GM18520 (cell line): ENCODE data around the gene RABL2A.
"Not testable (repeated sequence)": the region's sequence is repeated elsewhere in the genome, so short reads cannot be mapped to it uniquely, and the experiment has no call there.

Source experiments
- ATAC-seq: cut with Tn5 transposase; IDR thresholded peaks from one replicate; pipeline ENCODE4 v1.9.1; 2021; ENCODE audit not compliant: unreplicated experiment

Gene RABL2A

GRCh38 chr2:113626616-113627330 is at the start of gene RABL2A:
TSS of gene RABL2A (plus strand) at chr2:113627266. CDS start at chr2:113628607, 1,341 bp downstream.
- ATAC-seq = peak; percentile 96

DNA sequence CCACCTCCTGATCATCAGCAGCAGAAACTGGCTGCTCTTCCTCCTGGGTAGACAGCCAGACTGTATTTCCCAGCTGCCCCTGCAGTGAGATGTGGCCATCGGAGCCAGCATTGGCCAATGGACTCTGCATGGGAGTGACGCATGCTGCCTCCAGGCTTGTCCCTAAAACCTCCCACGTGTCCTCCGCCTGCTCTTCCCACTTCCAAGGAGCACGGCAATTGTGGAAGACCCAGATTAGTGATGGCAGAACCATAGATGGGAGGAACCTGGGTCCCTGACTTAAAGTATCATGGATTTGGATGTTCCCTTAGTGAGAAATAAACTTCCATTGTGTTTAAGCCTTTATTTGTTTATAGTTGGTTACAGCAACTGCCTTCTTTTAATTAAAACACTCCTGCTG is 48.6 kb upstream of the RABL2A start:
- not testable (repeated sequence) for ATAC-seq

GRCh38 chr2:113582473-113582872 is 44.6 kb upstream of the RABL2A start:
- ATAC-seq = not testable (repeated sequence)

DNA sequence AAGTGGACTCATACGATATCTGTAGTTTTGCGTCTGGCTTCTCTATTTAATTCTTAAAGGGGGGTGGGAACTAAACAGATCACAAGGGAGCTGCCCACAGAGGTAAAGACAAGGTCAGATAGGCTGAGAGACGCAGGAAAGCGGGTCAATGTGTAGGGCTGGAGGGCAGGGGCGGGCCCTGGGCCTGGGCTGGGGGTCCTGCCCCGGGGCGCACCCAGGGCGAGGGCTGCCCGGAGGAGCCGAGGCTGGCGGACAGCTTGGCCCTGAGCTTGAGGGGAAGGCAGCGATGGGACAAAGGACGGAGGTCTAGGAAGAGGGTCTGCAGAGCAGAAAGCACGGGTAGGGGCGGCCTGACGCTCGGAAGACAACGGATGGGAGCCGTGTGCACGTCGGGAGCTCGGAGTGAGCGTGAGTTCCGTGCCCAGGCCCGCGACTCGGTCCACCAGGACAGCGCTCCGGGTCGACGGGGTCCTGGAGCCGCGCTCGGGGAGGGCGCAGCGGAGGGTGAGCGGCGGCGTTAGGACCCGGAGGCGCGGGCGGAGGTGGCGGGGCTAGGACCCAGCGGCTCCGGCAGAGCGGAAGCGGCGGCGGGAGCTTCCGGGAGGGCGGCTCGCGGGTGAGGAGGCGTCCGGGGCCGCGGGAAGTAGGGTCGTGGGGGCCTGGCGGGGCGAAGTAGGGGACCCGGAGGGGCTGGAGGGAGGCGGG is 43.4 kb upstream of the RABL2A start:
- ATAC-seq = not testable (repeated sequence)

DNA sequence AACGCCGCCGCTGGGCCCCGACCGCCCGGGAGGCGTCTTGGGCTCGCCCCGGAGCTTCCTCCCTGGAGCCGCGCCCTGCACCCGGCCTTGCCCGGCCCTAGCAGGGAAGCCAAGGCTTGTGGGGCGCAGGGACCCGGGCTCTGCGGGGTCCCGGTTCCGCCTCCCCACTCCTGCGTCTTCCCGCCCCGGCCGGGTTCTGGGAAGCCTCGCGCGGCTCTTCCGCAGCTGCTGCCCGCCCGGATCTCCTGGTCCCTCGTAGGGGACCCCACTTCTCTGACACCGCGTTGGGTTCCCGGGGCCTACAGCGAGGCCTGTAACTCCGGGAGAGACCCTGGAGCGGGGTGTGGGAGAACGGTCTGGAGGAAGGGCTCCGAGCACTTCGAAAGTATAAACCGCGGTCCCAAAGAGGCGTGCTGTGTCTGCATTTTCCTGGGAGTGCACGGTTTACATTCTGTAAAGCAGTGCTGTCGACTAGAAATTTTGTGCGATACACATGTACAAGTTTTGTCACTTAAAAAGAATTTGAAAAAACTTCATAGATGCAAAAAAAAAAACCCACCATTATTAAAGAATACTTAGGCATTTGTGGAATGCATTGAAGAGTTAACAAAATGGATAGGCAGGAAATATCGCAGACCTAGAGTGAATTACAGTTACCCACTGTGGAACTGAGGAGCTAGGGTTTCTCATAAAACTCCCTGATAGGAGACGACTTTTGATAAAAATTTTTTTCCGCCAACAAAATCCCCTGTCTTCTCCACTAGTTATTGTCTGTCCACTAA is 42.6 kb upstream of the RABL2A start:
- ATAC-seq = not testable (repeated sequence)

GRCh38 chr2:113587201-113587600 is 39.9 kb upstream of the RABL2A start:
- not testable (repeated sequence) for ATAC-seq

DNA sequence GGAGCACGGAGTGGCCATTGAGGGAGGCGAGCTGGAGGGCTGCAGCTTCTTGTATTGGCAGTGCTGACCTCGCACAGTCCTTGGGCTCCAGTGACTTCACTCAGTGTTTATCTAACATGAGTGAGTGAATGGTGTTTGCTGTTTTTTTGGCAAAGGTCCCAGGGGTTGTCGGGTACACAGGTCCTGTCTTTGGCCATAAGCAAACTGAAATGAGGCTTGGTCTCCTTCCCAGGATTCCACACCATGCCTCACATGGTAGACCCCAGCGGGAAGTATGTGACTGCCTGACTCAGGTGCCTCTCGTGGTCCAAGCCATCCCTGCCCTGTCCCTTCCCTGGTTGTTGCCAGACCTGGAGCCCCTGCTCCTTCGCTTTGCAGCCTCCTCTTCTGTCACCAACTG is 37.5 kb upstream of the RABL2A start:
- not testable (repeated sequence) for ATAC-seq

GRCh38 chr2:113591926-113592325 is 35.1 kb upstream of the RABL2A start:
- ATAC-seq = not testable (repeated sequence)

DNA sequence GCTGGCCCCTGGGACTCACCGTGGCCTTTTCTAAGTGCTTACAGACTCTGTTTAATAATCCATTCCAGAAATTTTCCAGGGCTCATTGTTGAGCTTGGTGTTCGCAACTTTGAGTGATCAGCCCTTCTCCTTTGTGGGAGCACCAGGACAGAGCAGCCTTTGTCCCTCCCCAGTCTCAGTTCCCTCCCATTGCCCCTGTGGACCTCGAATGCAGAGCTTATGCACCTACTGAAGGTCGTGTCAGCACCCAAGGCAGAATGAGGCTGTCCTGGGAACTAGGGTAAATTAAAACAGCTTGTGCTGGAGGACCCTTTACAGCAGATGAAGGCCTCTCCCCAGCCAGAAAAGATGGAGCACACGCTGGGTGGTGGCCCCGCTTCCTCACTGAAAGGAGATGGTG is 33.8 kb upstream of the RABL2A start:
- not testable (repeated sequence) for ATAC-seq

DNA sequence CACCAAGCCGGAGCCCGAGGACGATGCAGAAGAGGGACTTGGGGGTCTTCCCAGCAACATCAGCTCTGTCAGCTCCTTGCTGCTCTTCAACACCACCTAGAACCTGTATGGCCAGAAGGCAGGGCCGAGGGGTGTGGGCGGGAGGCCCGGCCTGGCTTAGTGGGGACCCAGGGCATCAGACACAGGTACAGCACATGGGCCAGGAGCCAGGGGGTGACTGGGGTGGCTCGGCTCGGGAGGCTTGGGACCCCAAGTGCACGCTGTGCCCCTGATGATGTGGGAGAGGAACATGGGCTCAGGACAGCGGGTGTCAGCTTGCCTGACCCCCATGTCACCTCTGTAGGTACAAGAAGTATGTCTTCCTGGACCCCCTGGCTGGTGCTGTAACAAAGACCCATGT is 31.3 kb upstream of the RABL2A start:
- ATAC-seq = not testable (repeated sequence)

DNA sequence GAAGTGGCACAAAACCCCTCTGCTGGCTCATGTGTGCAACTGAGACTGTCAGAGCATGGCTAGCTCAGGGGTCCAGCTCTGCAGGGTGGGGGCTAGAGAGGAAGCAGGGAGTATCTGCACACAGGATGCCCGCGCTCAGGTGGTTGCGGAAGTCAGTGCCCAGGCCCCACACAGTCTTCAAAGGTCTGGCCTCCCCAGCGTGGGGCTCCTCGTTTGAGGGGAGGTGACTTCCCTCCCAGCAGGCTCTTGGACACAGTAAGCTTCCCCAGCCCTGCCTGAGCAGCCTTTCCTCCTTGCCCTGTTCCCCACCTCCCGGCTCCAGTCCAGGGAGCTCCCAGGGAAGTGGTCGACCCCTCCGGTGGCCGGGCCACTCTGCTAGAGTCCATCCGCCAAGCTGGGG is 29.9 kb upstream of the RABL2A start:
- ATAC-seq = not testable (repeated sequence)

GRCh38 chr2:113597572-113597971 is 29.5 kb upstream of the RABL2A start:
- ATAC-seq = not testable (repeated sequence)

- ATAC-seq = not testable (repeated sequence)
Observed at GRCh38 chr2:113598180-113598579, 28.9 kb upstream of the RABL2A start.

- not testable (repeated sequence) for ATAC-seq
Observed at GRCh38 chr2:113598738-113599137, 28.3 kb upstream of the RABL2A start.

GRCh38 chr2:113599208-113599607 is 27.9 kb upstream of the RABL2A start:
- ATAC-seq = not testable (repeated sequence)

DNA sequence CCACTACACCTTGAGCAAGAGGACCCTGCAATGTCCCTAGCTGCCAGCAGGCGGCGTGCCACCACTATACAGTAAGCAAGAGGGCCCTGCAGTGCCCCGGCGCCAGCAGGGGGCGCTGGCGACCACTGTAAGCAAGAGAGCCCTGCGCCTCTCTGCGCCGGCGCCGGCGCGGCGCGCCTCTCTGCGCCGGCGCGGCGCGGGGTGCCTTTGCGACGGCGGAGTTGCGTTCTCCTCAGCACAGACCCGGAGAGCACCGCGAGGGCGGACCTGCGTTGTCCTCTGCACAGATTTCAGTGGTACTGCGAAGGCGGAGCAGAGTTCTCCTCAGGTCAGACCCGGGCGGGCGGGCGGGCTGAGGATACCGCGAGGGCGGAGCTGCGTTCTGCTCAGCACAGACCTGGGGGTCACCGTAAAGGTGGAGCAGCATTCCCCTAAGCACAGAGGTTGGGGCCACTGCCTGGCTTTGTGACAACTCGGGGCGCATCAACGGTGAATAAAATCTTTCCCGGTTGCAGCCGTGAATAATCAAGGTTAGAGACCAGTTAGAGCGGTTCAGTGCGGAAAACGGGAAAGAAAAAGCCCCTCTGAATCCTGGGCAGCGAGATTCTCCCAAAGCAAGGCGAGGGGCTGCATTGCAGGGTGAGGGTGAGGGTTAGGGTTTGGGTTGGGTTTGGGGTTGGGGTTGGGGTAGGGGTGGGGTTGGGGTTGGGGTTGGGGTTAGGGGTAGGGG is 24.9 kb upstream of the RABL2A start:
- ATAC-seq = not testable (repeated sequence)

- no peak for ATAC-seq
Observed at GRCh38 chr2:113602869-113603466, 24.1 kb upstream of the RABL2A start.

- peak; percentile 78 for ATAC-seq
Observed at GRCh38 chr2:113603467-113604084, 23.5 kb upstream of the RABL2A start.

- not testable (repeated sequence) for ATAC-seq
Observed at GRCh38 chr2:113604085-113604477, 23.0 kb upstream of the RABL2A start.

- not testable (repeated sequence) for ATAC-seq
Observed at GRCh38 chr2:113604661-113605060, 22.4 kb upstream of the RABL2A start.
